HL-60/S4 (cell line): ENCODE results near the gene PRR15.
"Not testable (repeated sequence)": the region's sequence is repeated elsewhere in the genome, so short reads cannot be mapped to it uniquely, and the experiment has no call there.

ENCODE experiments used
- in situ Hi-C: fragments of 300-500 bp; cut with MboI; formaldehyde crosslinking; loops from 2 replicates; pipeline ENCODE4 v1.14.3; 2022; ENCODE audit warnings: low sequenced_read_pairs

PRR15 gene

GRCh38 chr7:29563590-29564495 lies at the start of gene PRR15:
PRR15 (plus strand) TSS chr7:29563835; CDS start chr7:29566330, 2,495 bp downstream.
- in situ Hi-C loops = no loop called here

GRCh38 chr7:29516491-29516890 lies 47.1 kb upstream of the PRR15 start:
- in situ Hi-C loops = no loop called here

- in situ Hi-C loops = no loop called here
Observed at GRCh38 chr7:29518616-29519015, 45.0 kb upstream of the PRR15 start.

GRCh38 chr7:29523728-29524127 lies 39.9 kb upstream of the PRR15 start:
- in situ Hi-C loops = no loop called here

GRCh38 chr7:29527505-29528108 lies 36.0 kb upstream of the PRR15 start:
- in situ Hi-C loops = no loop called here

GRCh38 chr7:29528526-29528925 lies 35.1 kb upstream of the PRR15 start:
- in situ Hi-C loops = not testable (repeated sequence)

GRCh38 chr7:29538389-29538788 lies 25.2 kb upstream of the PRR15 start:
- in situ Hi-C loops = no loop called here

GRCh38 chr7:29539471-29539870 lies 24.2 kb upstream of the PRR15 start:
- in situ Hi-C loops = no loop called here

- in situ Hi-C loops = no loop called here
Observed at GRCh38 chr7:29547421-29547820, 16.2 kb upstream of the PRR15 start.

GRCh38 chr7:29548823-29549222 lies 14.8 kb upstream of the PRR15 start:
- in situ Hi-C loops = no loop called here

- in situ Hi-C loops = no loop called here
Observed at GRCh38 chr7:29552392-29552791, 11.2 kb upstream of the PRR15 start.

GRCh38 chr7:29555061-29555460 lies 8.6 kb upstream of the PRR15 start:
- in situ Hi-C loops = no loop called here

- in situ Hi-C loops = no loop called here
Observed at GRCh38 chr7:29556405-29557195, 7.0 kb upstream of the PRR15 start.

- in situ Hi-C loops = no loop called here
Observed at GRCh38 chr7:29557954-29558353, 5.7 kb upstream of the PRR15 start.

GRCh38 chr7:29561271-29561670 lies 2.4 kb upstream of the PRR15 start:
- in situ Hi-C loops = no loop called here

- in situ Hi-C loops = no loop called here
Observed at GRCh38 chr7:29562307-29562706, 1.3 kb upstream of the PRR15 start.

GRCh38 chr7:29564496-29565223 lies 1.0 kb downstream of the PRR15 start:
- in situ Hi-C loops = no loop called here

GRCh38 chr7:29565224-29565630 lies 1.6 kb downstream of the PRR15 start:
- in situ Hi-C loops = no loop called here

GRCh38 chr7:29565634-29565981 lies 2.0 kb downstream of the PRR15 start:
- in situ Hi-C loops = no loop called here

- in situ Hi-C loops = no loop called here
Observed at GRCh38 chr7:29565982-29566746, 2.5 kb downstream of the PRR15 start.
